ENCODE data around the gene ANKRD33. TPM values are rescaled to one million over a fixed set of nuclear protein-coding genes. Genes with fewer than 3 reads are reported as not detected.

Gene ANKRD33
- total and polyA plus RNA-seq, 2 of the 13 experiments (the other 11 are each of a cell fraction or from before 2014, with no cell fraction given) = 0.04 TPM; not detected in 1

- TF ChIP-seq ARID4A (CRISPR knock-in tag; IDR thresholded peaks at IDR 0.05; ENCODE audit: borderline replicate concordance) = no peak
- no peak for TF ChIP-seq PAF1 (CRISPR knock-in tag; IDR thresholded peaks at IDR 0.05)
- TF ChIP-seq, protein P1, sequence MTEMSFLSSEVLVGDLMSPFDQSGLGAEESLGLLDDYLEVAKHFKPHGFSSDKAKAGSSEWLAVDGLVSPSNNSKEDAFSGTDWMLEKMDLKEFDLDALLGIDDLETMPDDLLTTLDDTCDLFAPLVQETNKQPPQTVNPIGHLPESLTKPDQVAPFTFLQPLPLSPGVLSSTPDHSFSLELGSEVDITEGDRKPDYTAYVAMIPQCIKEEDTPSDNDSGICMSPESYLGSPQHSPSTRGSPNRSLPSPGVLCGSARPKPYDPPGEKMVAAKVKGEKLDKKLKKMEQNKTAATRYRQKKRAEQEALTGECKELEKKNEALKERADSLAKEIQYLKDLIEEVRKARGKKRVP (CRISPR knock-in tag; IDR thresholded peaks at IDR 0.05) = no peak
- TF ChIP-seq ZIK1 (CRISPR knock-in tag; IDR thresholded peaks at IDR 0.05; ENCODE audit: borderline replicate concordance, low read depth) = no peak
- TF ChIP-seq CERS6 (CRISPR knock-in tag; IDR thresholded peaks at IDR 0.05) = no peak
- TF ChIP-seq JDP2 (CRISPR knock-in tag; IDR thresholded peaks at IDR 0.05; ENCODE audit: borderline replicate concordance) = no peak
Measured at GRCh38 chr12:51924551-51925319, 36.8 kb downstream of the ANKRD33 start (continued).
